Kidney capillary endothelial cell (primary cell): Measurements from ENCODE around the gene SHANK1.

Source experiments
- DNase-seq: peaks from one replicate; pipeline ENCODE4 v3.0.0-alpha.2; 2018; ENCODE audit warnings: low spot score

Gene SHANK1

DNA sequence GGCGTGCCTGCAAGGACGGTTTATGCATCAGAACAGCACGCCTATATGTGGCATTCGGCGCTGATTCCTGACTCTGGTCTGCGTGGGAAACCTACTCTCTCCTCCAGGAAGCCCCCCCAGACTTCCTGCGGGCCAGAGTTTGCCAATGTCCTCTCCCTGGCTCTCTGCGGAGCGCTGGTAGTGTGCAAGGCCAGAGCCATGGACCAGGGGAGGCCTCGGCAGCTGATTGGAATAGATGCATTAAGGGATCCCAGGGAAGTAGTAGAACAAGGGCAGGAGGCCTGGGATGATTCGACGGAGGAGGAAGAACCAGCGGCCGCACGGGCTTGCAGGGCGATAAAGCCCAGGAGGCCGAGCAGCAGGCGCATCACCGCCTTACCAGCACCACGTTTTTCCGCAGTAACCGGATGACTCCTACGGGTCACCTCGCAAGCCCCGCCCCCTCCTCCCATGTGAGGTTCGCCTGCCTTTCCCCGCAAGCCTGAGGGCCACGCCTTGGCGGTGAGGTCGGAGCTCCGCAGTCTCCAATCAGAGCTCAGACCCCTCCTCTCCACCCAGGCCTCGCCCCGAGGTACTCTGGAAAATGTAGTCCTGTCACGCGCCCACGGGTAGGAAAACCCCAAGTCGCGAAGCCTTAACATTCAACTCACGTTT is 8.6 kb upstream of the SHANK1 start:
- DNase-seq = peak; percentile 73

DNA sequence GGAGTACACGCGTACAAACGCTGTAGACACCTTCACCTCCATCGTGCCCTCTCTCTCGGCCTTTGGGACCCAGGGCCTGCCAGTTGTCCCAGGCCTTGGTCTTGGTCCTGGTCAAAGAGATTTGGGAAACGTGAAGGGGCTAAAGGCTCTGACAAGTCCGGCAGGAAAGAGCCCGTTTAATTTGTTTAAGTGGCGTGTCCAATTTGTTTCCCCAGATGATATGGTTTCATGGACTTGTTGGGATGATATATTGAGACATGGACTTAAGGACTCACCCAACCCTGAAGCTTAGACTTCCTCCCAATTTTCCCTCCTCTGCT is 6.3 kb upstream of the SHANK1 start:
- no peak for DNase-seq

- DNase-seq = no peak
Observed at GRCh38 chr19:50725218-50725910, 5.8 kb upstream of the SHANK1 start.

GRCh38 chr19:50724522-50725217 is 5.1 kb upstream of the SHANK1 start:
- DNase-seq = peak; percentile 97

GRCh38 chr19:50723735-50724521 is 4.3 kb upstream of the SHANK1 start:
- no peak for DNase-seq

- DNase-seq = no peak
Observed at GRCh38 chr19:50723069-50723468, 3.5 kb upstream of the SHANK1 start, which contains the start of gene CLEC11A. CLEC11A (plus strand) TSS chr19:50723364; CDS start chr19:50723526, 162 bp downstream.

GRCh38 chr19:50722201-50723013 is 2.8 kb upstream of the SHANK1 start:
- DNase-seq = no peak

GRCh38 chr19:50721441-50722137 is 2.0 kb upstream of the SHANK1 start:
- no peak for DNase-seq

- DNase-seq = no peak
Observed at GRCh38 chr19:50720921-50721381, 1.3 kb upstream of the SHANK1 start.

DNA sequence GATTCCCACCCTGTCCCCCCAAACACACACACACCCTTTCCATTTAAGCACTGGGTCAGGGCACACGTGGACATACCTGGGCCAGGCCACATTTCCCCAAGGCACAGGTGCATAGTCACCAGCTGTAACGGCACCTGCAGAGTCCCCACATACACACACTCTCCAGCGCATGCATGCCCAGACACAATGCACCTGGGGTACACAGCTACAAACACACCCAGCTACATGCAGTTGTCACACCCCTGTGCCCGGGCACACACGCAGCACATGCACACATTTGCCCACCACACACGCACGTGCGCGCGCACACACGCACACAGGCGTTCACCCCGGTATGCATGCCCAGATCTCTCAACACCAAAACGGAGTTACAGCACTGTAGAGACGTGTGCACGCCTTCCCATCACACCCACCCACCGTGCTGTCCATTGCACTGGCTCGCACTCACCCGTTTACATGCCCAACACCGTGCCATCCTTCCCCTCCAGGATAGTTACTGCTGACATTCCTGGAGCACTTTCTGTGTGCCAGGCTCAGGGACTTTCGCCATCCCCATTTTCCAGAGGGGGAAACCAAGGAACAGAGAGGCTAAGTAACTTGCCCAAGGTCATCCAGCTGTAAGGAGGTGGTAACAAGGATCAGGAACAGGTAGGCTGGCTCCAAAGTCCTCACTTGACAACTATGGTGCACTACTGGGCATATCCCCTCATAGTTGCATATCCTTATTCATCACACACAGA is 749 bp upstream of the SHANK1 start:
- DNase-seq = no peak

- no peak for DNase-seq
Observed at GRCh38 chr19:50719119-50719435, 525 bp downstream of the SHANK1 start.

DNA sequence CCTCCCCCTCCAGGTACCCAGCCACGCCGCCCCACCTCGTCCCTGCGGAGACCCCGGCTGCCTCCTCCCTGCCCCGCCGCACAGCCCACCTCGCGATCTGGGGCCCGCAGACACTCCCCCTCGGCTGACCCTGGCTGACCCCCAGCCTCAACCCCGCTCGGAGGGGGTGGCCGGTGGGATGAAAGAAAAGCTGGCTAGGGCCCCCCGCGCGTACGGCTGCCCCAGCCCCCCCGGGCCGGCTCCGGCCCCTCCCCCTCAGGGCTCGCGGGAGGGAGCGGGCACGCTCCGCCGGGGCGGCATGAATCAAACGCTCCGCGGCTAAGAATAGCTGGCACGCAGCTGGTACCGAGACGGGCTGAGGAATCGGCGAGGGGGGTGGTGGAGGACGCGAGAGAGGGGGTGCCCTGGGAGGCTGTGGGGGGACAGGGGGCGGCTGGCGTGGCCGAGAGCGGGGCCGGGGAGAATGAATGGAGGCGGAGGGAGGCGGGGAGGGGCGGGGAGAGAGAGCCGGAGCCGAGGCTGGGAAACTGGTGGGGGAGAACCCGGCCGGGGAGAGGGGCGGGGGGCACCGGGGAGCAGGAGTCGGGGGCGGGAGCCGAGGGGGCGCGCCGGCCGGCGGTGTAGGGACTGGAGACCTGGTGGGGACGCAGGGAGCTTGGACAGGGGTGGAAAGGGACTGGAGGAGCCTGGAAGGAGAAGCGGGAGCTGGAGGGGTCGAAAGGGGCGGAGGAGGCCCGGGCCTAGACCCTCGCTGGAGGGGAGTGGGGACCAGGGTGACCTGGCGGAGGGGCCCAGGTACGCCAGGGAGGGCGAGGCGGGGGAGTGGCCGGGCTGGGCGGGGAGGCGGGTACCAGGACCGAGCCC is 1.1 kb downstream of the SHANK1 start:
- DNase-seq = no peak

- DNase-seq = no peak
Observed at GRCh38 chr19:50717891-50718254, 1.7 kb downstream of the SHANK1 start.

DNA sequence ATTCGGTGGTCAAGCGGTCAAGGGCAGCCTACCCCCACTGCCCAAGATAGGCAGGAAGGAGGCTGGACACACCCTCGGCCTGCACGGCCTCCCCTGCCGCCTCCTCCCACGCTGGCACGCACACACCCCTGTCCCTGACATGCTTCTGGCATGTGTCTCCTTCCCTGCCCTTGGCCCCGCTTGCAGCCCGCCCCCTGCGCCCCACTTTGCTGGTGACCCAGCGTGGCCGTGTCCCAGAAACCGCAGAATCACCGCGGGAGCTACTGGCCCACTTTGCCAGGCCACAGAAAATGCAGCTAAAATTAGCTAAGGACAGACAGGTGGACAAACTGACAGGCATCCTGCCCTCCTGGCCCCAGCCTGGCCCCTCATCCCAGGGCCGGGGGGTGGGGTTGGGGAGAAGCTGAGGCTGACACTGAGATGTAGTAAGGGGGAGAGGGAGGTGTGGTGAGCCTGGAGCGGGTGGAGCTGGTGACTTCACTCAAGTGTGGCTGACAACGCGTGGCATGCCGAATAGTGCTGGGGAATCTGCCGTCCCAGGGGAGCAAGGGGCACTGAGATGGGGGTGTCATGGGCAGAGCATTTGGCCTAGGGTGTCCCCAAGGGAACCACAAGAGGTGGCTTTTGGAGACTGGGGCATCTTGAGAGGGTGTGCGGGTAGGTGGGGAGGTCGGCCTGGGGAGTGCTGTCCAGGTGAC is 2.4 kb downstream of the SHANK1 start:
- DNase-seq = no peak

- DNase-seq = no peak
Observed at GRCh38 chr19:50716178-50717025, 3.2 kb downstream of the SHANK1 start.

GRCh38 chr19:50713556-50714236 is 5.9 kb downstream of the SHANK1 start:
- DNase-seq = no peak

GRCh38 chr19:50712833-50713232 is 6.8 kb downstream of the SHANK1 start:
- no peak for DNase-seq
